ENCODE results near the gene GOLGA6L2.
A peak's percentile ranks its signal among the peaks of the same experiment; 100 is the strongest.

GRCh38 chr15:23467110-23467600 lies 20.1 kb upstream of the GOLGA6L2 start:
- TF ChIP-seq, protein P1, sequence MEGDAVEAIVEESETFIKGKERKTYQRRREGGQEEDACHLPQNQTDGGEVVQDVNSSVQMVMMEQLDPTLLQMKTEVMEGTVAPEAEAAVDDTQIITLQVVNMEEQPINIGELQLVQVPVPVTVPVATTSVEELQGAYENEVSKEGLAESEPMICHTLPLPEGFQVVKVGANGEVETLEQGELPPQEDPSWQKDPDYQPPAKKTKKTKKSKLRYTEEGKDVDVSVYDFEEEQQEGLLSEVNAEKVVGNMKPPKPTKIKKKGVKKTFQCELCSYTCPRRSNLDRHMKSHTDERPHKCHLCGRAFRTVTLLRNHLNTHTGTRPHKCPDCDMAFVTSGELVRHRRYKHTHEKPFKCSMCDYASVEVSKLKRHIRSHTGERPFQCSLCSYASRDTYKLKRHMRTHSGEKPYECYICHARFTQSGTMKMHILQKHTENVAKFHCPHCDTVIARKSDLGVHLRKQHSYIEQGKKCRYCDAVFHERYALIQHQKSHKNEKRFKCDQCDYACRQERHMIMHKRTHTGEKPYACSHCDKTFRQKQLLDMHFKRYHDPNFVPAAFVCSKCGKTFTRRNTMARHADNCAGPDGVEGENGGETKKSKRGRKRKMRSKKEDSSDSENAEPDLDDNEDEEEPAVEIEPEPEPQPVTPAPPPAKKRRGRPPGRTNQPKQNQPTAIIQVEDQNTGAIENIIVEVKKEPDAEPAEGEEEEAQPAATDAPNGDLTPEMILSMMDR (IDR thresholded peaks at IDR 0.05), result peak; percentile 65
- TF ChIP-seq ZFX (IDR thresholded peaks at IDR 0.05; ENCODE audit: borderline replicate concordance), result no peak

Measured in 22Rv1 (cell line).